Activated CD4-positive, alpha-beta T cell treated with anti-CD3 and anti-CD28 coated beads, Interleukin-2, amount 50 U/mL, for 4 hours (primary cell): ENCODE results near the gene ZNF79.

Source experiments
- DNase-seq, 2 experiments: peaks; one replicate each; pipeline ENCODE4 v3.0.0-alpha.2; 2020

Gene ZNF79

GRCh38 chr9:127430415-127430814 is 6.2 kb downstream of the ZNF79 start:
- no peak for DNase-seq

GRCh38 chr9:127437497-127438264 is 13.5 kb downstream of the ZNF79 start:
- no peak for DNase-seq

GRCh38 chr9:127438394-127438793 is 14.2 kb downstream of the ZNF79 start:
- no peak for DNase-seq

GRCh38 chr9:127444283-127444920 is 20.2 kb downstream of the ZNF79 start:
- DNase-seq, result no peak

GRCh38 chr9:127444921-127445850 is 21.0 kb downstream of the ZNF79 start:
- DNase-seq, result no peak

GRCh38 chr9:127445851-127446712 is 21.9 kb downstream of the ZNF79 start:
- DNase-seq, result no peak

GRCh38 chr9:127446713-127447415 is 22.7 kb downstream of the ZNF79 start:
- no peak for DNase-seq

GRCh38 chr9:127447416-127448111 is 23.4 kb downstream of the ZNF79 start:
- DNase-seq, result no peak

- no peak for DNase-seq
Observed at GRCh38 chr9:127448112-127448805, 24.1 kb downstream of the ZNF79 start.

GRCh38 chr9:127449332-127449966 is 25.3 kb downstream of the ZNF79 start:
- DNase-seq, result no peak

- DNase-seq, result no peak
Observed at GRCh38 chr9:127450243-127450760, 26.1 kb downstream of the ZNF79 start.

- peak; percentile 98 to 99 for DNase-seq
Observed at GRCh38 chr9:127450830-127451607, 26.8 kb downstream of the ZNF79 start, which contains the start of the genes LRSAM1 and RPL12. Gene LRSAM1 (plus strand): TSS chr9:127451510. CDS start chr9:127454528, 3,018 bp downstream. Gene RPL12 (minus strand): TSS chr9:127451406. CDS start chr9:127451317, 89 bp downstream.

- DNase-seq, result no peak
Observed at GRCh38 chr9:127451608-127451857, 27.4 kb downstream of the ZNF79 start.

GRCh38 chr9:127451858-127452656 is 27.9 kb downstream of the ZNF79 start:
- peak; percentile 42 to 45 for DNase-seq

GRCh38 chr9:127452691-127453090 is 28.5 kb downstream of the ZNF79 start:
- DNase-seq, result no peak

- no peak for DNase-seq
Observed at GRCh38 chr9:127455324-127455992, 31.3 kb downstream of the ZNF79 start.

- no peak for DNase-seq
Observed at GRCh38 chr9:127457191-127457878, 33.2 kb downstream of the ZNF79 start.
